PC-3 (cell line): ENCODE results near the gene CABCOCO1. TPM values are rescaled to one million over a fixed set of nuclear protein-coding genes. Genes with fewer than 3 reads are reported as not detected.

ENCODE experiments used
- ATAC-seq: fragments of 200-7000 bp; cut with Tn5 transposase; 2 replicates; pipeline ENCODE4 v1.9.1; 2020; ENCODE audit warnings: mild to moderate bottlenecking, moderate library complexity
- BruUV-seq: library from RNA; stranded (reverse); fragments of 400-500 nt; replicated peaks from 2 replicates; lab custom pipeline; 2021; lab: Mats Ljungman, UMichigan
- CTCF ChIA-PET: fragments of 300-600 bp; sonication (Branson Sonifier 250); formaldehyde crosslinking; loops from one replicate; lab custom pipeline; 2022; ENCODE audit warnings: antibody characterized with exemption; lab: Charles Lee
- POLR2A ChIA-PET: fragments of 300-600 bp; sonication (Branson Sonifier 250); formaldehyde crosslinking; loops from one replicate; lab custom pipeline; 2022; ENCODE audit warnings: antibody characterized with exemption; ENCODE audit not compliant: unreplicated experiment; lab: Charles Lee
- DNase-seq: peaks from one replicate; pipeline ENCODE4 v3.0.0-alpha.2; 2015
- H2AFZ ChIP-seq: fragments of 300-600 bp; sonication (generic); 2 replicates; pipeline ENCODE4 v1.6.0; 2016; ENCODE audit warnings: antibody characterized with exemption, low read length
- H3F3A ChIP-seq: fragments of 300-600 bp; sonication (generic); one replicate; pipeline ENCODE4 v1.6.0; 2017; ENCODE audit warnings: antibody characterized with exemption, low read length, control low read depth, mild to moderate bottlenecking; ENCODE audit not compliant: unreplicated experiment
- H3K27ac ChIP-seq: fragments of 300-600 bp; sonication (generic); 2 replicates; pipeline ENCODE4 v1.5.1; 2016; ENCODE audit warnings: mild to moderate bottlenecking, low read length
- H3K27me3 ChIP-seq: fragments of 300-600 bp; sonication (generic); 2 replicates; pipeline ENCODE4 v1.6.1; 2016; ENCODE audit warnings: low read length, mixed read lengths
- H3K36me3 ChIP-seq: fragments of 300-600 bp; sonication (generic); 2 replicates; pipeline ENCODE4 v1.6.1; 2016; ENCODE audit warnings: low read depth, mixed run types, low read length, mixed read lengths
- H3K4me1 ChIP-seq: fragments of 300-600 bp; sonication (generic); 2 replicates; pipeline ENCODE4 v1.5.1; 2016; ENCODE audit warnings: low read length; ENCODE audit not compliant: insufficient read depth
- H3K4me2 ChIP-seq: fragments of 300-600 bp; sonication (generic); 2 replicates; pipeline ENCODE4 v1.6.0; 2016; ENCODE audit warnings: low read length
- H3K4me3 ChIP-seq: fragments of 300-600 bp; sonication (generic); 2 replicates; pipeline ENCODE4 v1.5.1; 2016; ENCODE audit warnings: mild to moderate bottlenecking, low read length, mixed read lengths
- H3K79me2 ChIP-seq: fragments of 300-600 bp; sonication (generic); 2 replicates; pipeline ENCODE4 v1.6.1; 2017; ENCODE audit warnings: low read length, mixed read lengths
- H3K9ac ChIP-seq: fragments of 300-600 bp; sonication (generic); 2 replicates; pipeline ENCODE4 v1.6.0; 2016; ENCODE audit warnings: mild to moderate bottlenecking, low read length
- H3K9me2 ChIP-seq: fragments of 300-600 bp; sonication (generic); replicated peaks from 2 replicates; pipeline ENCODE4 v1.6.1; 2016; ENCODE audit warnings: mixed run types, low read length, mixed read lengths
- H3K9me3 ChIP-seq: fragments of 300-600 bp; sonication (generic); 2 replicates; pipeline ENCODE4 v1.6.1; 2016; ENCODE audit warnings: low read length, mixed read lengths
- H4K20me1 ChIP-seq: fragments of 300-600 bp; sonication (generic); 2 replicates; pipeline ENCODE4 v1.6.1; 2016; ENCODE audit warnings: low read length, mixed read lengths
- CTCF ChIP-seq: fragments of 300-600 bp; sonication (generic); conservative IDR thresholded peaks from 2 replicates; pipeline ENCODE4 v1.5.1; 2017; ENCODE audit warnings: antibody characterized with exemption, low read depth, mild to moderate bottlenecking, low read length
- EZH2 ChIP-seq: fragments of 300-600 bp; sonication (generic); IDR thresholded peaks from one replicate; pipeline ENCODE4 v1.6.1; 2017; ENCODE audit warnings: antibody characterized with exemption, mild to moderate bottlenecking, low read length; ENCODE audit not compliant: unreplicated experiment
- EZH2phosphoT487 ChIP-seq: fragments of 300-600 bp; sonication (generic); IDR thresholded peaks from 2 replicates; pipeline ENCODE4 v1.6.1; 2018; ENCODE audit warnings: mild to moderate bottlenecking, antibody characterized with exemption, low read length, borderline replicate concordance
- intact Hi-C: fragments of 100-400 bp; cut with micrococcal nuclease; formaldehyde crosslinking; loops from 2 replicates; pipeline ENCODE4 v1.9.0; 2023
- total RNA-seq: library from RNA; depleted of rRNA; stranded (reverse); fragments of >200 nt; gene quantifications from 2 replicates; pipeline ENCODE4 v1.2.3, GENCODE V29; 2014

Gene CABCOCO1
- total RNA-seq, 1 experiment from 2014 or later, result not detected

GRCh38 chr10:61786728-61787127 is 124.0 kb downstream of the CABCOCO1 start:
- H3K4me3 ChIP-seq, result peak overlapping the region; percentile 55
- H3K9ac ChIP-seq, result peak overlapping the region; percentile 20
- BruUV-seq, result no TSS peak

GRCh38 chr10:61787170-61787569 is 124.4 kb downstream of the CABCOCO1 start:
- Histone ChIP-seq H3K9me3 (no peaks in the 10 kb centered on the region), H3F3A (no peaks in the 10 kb centered on the region), H2AFZ (peak overlapping the region; percentile 59), H3K4me2 (peak overlapping the region; percentile 77), H3K79me2 (no peaks in the 10 kb centered on the region), H3K36me3 (no peaks in the 10 kb centered on the region), H3K9ac (peak overlapping the region; percentile 20), H4K20me1 (no peaks in the 10 kb centered on the region), H3K27me3 (no peaks in the 10 kb centered on the region), H3K4me3 (peak overlapping the region; percentile 55), H3K4me1 (peaks cover 25% of the 10 kb centered on the region), H3K9me2 (no peaks in the 10 kb centered on the region; the same call in 1 of the 2 replicates), H3K27ac (peak overlapping the region; percentile 53)
- ChIA-PET POLR2A (no interaction called here), CTCF (no interaction called here)
- BruUV-seq, result no TSS peak
- no peak for TF ChIP-seq EZH2
- no peak for TF ChIP-seq EZH2phosphoT487
- TF ChIP-seq CTCF, result no peak
- no peak for DNase-seq
- no peak; the same call in 1 of the 2 replicates for ATAC-seq
- intact Hi-C loops, result no loop called here

More at GRCh38 chr10:61786728-61787127, 124.0 kb downstream of the CABCOCO1 start:
- Histone ChIP-seq H4K20me1 (no peaks in the 10 kb centered on the region), H3F3A (no peaks in the 10 kb centered on the region), H2AFZ (peak overlapping the region; percentile 59), H3K9me3 (no peaks in the 10 kb centered on the region), H3K36me3 (no peaks in the 10 kb centered on the region), H3K27ac (peak overlapping the region; percentile 53), H3K27me3 (no peaks in the 10 kb centered on the region), H3K4me2 (peak overlapping the region; percentile 77), H3K4me1 (peaks cover 29% of the 10 kb centered on the region), H3K9me2 (peaks cover 1% of the 10 kb centered on the region; the same call in 1 of the 2 replicates), H3K79me2 (no peaks in the 10 kb centered on the region)
- TF ChIP-seq CTCF (no peak), EZH2phosphoT487 (no peak)
- intact Hi-C loops, result no loop called here
- ATAC-seq, result peak; percentile 80
- POLR2A ChIA-PET, result no interaction called here
- DNase-seq, result peak; percentile 93
- CTCF ChIA-PET, result no interaction called here

GRCh38 chr10:61789031-61789430 is 126.3 kb downstream of the CABCOCO1 start:
- H4K20me1 ChIP-seq, result no peaks in the 10 kb centered on the region
- POLR2A ChIA-PET, result no interaction called here

More at GRCh38 chr10:61789031-61789430, 126.3 kb downstream of the CABCOCO1 start:
- intact Hi-C loops, result no loop called here
- CTCF ChIA-PET, result no interaction called here
- Histone ChIP-seq H3K9me3 (no peaks in the 10 kb centered on the region), H3K4me2 (no peak overlapping the region), H2AFZ (no peak overlapping the region), H3K4me3 (no peak overlapping the region), H3K9me2 (no peaks in the 10 kb centered on the region; the same call in 1 of the 2 replicates), H3K79me2 (no peaks in the 10 kb centered on the region), H3F3A (no peaks in the 10 kb centered on the region), H3K9ac (no peak overlapping the region), H3K27me3 (no peaks in the 10 kb centered on the region), H3K36me3 (no peaks in the 10 kb centered on the region), H3K27ac (no peak overlapping the region), H3K4me1 (peaks cover 39% of the 10 kb centered on the region)
- ATAC-seq (no peak), DNase-seq (no peak)
- BruUV-seq, result no TSS peak
- TF ChIP-seq CTCF, result no peak
- no peak for TF ChIP-seq EZH2
- no peak for TF ChIP-seq EZH2phosphoT487
